WTC11 (cell line): Measurements from ENCODE around the gene TMEM250. TPM values are rescaled to one million over a fixed set of nuclear protein-coding genes. Genes with fewer than 3 reads are reported as not detected.

Experiments
- ATAC-seq: fragments of 200-7000 bp; cut with Tn5 transposase; 2 replicates; pipeline ENCODE4 v1.10.0; 2021; ENCODE audit warnings: mild to moderate bottlenecking, moderate library complexity
- CTCF ChIA-PET: fragments of 300-600 bp; sonication (Branson Sonifier 250); formaldehyde crosslinking; loops from one replicate; lab custom pipeline; 2021; ENCODE audit warnings: antibody characterized with exemption; lab: Charles Lee
- POLR2A ChIA-PET: fragments of 350-600 bp; sonication (Branson Sonifier 250); formaldehyde crosslinking; loops from one replicate; lab custom pipeline; 2021; ENCODE audit warnings: antibody characterized with exemption; lab: Charles Lee
- DNase-seq: peaks from one replicate; pipeline ENCODE4 v3.0.0; 2021; ENCODE audit warnings: low spot score
- H3K27ac Mint-ChIP-seq: 2 replicates; pipeline ENCODE4 v1.8.0; 2021; ENCODE audit warnings: mixed read lengths
- H3K27me3 Mint-ChIP-seq: 2 replicates; pipeline ENCODE4 v1.8.0; 2021; ENCODE audit warnings: low read depth, mild to moderate bottlenecking, moderate library complexity, mixed read lengths
- H3K36me3 Mint-ChIP-seq: 2 replicates; pipeline ENCODE4 v1.8.0; 2021; ENCODE audit warnings: mixed read lengths
- H3K4me1 Mint-ChIP-seq: 2 replicates; pipeline ENCODE4 v1.8.0; 2022; ENCODE audit warnings: mixed read lengths
- H3K4me3 Mint-ChIP-seq: 2 replicates; pipeline ENCODE4 v1.8.0; 2021; ENCODE audit warnings: mild to moderate bottlenecking, moderate library complexity, mixed read lengths
- H3K9me3 Mint-ChIP-seq: 2 replicates; pipeline ENCODE4 v1.8.0; 2021; ENCODE audit warnings: mixed read lengths
- FOXP1 ChIP-seq: sonication (generic); formaldehyde crosslinking; IDR thresholded peaks from 2 replicates; pipeline ENCODE4 v1.8.0; 2022; ENCODE audit warnings: missing genetic modification reagents, mild to moderate bottlenecking, moderate library complexity, borderline replicate concordance
- GRHL2 ChIP-seq: fragments of 250-450 bp; sonication (Bioruptor Pico); IDR thresholded peaks from 2 replicates; pipeline ENCODE4 v1.8.0; 2022; ENCODE audit warnings: mild to moderate bottlenecking, moderate library complexity; ENCODE audit not compliant: insufficient replicate concordance, severe bottlenecking
- NFATC4 ChIP-seq: fragments of 250-450 bp; sonication (Bioruptor Pico); IDR thresholded peaks from 2 replicates; pipeline ENCODE4 v1.9.0; 2021; ENCODE audit warnings: mild to moderate bottlenecking
- NFE2L1 ChIP-seq: sonication (generic); formaldehyde crosslinking; IDR thresholded peaks from 2 replicates; pipeline ENCODE4 v1.8.1; 2023; ENCODE audit warnings: missing genetic modification reagents
- OVOL2 ChIP-seq: fragments of 250-450 bp; sonication (Bioruptor Pico); IDR thresholded peaks from 2 replicates; pipeline ENCODE4 v1.9.0; 2021; ENCODE audit warnings: mild to moderate bottlenecking, borderline replicate concordance
- SP1 ChIP-seq: sonication (generic); formaldehyde crosslinking; conservative IDR thresholded peaks from 2 replicates; pipeline ENCODE4 v1.8.1; 2022; ENCODE audit warnings: missing genetic modification reagents
- total RNA-seq: library from RNA; stranded (reverse); gene quantifications from 3 replicates; pipeline ENCODE4 v1.2.3, GENCODE V29; 2021
- TF ChIP-seq, protein P1 (sequence below): sonication (generic); formaldehyde crosslinking; IDR thresholded peaks from 2 replicates; pipeline ENCODE4 v1.8.1; 2022; ENCODE audit warnings: mild to moderate bottlenecking, moderate library complexity, missing genetic modification reagents
- TF ChIP-seq, protein P2 (sequence below): fragments of 250-450 bp; sonication (Bioruptor Pico); IDR thresholded peaks from 2 replicates; pipeline ENCODE4 v1.9.0; 2021; ENCODE audit warnings: mild to moderate bottlenecking
- TF ChIP-seq, protein P3 (sequence below): fragments of 250-450 bp; sonication (Bioruptor Pico); IDR thresholded peaks from 2 replicates; pipeline ENCODE4 v1.9.0; 2021; ENCODE audit warnings: mild to moderate bottlenecking, borderline replicate concordance
- TF ChIP-seq, protein P4 (sequence below): sonication (generic); formaldehyde crosslinking; IDR thresholded peaks from 2 replicates; pipeline ENCODE4 v1.8.1; 2023; ENCODE audit warnings: mild to moderate bottlenecking, moderate library complexity, missing genetic modification reagents
- TF ChIP-seq, protein P5 (sequence below): sonication (generic); formaldehyde crosslinking; IDR thresholded peaks from 2 replicates; pipeline ENCODE4 v1.8.1; 2023; ENCODE audit warnings: mild to moderate bottlenecking, missing genetic modification reagents, moderate library complexity
- TF ChIP-seq, protein P6 (sequence below): sonication (generic); formaldehyde crosslinking; IDR thresholded peaks from 2 replicates; pipeline ENCODE4 v1.8.1; 2022; ENCODE audit warnings: low read depth, missing genetic modification reagents, borderline replicate concordance
- TF ChIP-seq, protein P7 (sequence below): sonication (generic); formaldehyde crosslinking; conservative IDR thresholded peaks from 2 replicates; pipeline ENCODE4 v1.8.1; 2022; ENCODE audit warnings: mild to moderate bottlenecking, missing genetic modification reagents

Gene TMEM250
- total RNA-seq, 1 experiment from 2014 or later, result 39.4 TPM

DNA sequence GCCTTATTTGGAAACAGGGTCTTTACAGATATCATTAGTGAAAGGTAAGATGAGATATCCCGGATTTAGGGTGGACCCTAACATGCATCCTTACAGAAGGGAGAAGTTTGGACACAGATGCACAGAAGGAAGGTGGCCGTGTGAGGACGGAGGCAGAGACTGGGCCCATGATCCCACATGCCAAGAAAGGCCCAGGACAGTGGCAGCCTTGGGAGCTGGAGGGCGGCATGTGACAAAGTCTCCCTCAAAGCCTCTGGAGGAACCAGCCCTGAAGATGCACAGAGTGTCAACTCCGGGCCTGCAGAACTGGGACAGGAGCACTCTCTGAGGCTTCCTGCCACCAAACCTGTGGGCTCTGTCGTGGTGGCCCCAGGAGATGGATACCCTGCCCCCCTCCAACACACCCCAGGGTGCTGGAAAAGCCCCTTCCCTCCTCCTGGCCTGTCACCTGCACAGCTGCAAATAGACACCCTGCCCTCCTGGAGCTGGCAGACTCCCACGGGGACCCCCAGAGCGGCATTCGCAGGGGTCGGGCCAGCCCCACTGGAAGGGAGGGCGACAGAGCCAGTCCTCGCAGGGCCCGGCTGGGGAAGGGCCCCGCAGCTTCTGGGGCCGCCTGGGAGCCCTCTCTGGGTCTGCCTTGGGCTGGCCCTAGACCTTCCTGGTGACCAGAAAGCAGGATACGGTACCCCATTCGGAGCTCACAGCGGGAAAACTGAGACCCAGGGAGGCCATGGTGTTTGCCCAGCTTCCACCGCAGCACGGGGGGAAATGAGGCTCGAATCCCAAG is 31.5 kb downstream of the TMEM250 start:
- CTCF ChIA-PET, result interaction anchor here (0.6 to 1.7 kb wide), 5 partner anchors 9 to 147 kb away, joined by 3 to 6 read pairs (median 3); no protein-coding TSS in a partner anchor
- peak overlapping the region; percentile 60 for H3K27ac Mint-ChIP-seq
- DNase-seq (no peak), ATAC-seq (no peak)
- peaks cover 19% of the 10 kb centered on the region for H3K4me1 Mint-ChIP-seq
- no peaks in the 10 kb centered on the region for H3K36me3 Mint-ChIP-seq
- H3K27me3 Mint-ChIP-seq, result no peaks in the 10 kb centered on the region
- POLR2A ChIA-PET, result no interaction called here
- TF ChIP-seq, protein P1, sequence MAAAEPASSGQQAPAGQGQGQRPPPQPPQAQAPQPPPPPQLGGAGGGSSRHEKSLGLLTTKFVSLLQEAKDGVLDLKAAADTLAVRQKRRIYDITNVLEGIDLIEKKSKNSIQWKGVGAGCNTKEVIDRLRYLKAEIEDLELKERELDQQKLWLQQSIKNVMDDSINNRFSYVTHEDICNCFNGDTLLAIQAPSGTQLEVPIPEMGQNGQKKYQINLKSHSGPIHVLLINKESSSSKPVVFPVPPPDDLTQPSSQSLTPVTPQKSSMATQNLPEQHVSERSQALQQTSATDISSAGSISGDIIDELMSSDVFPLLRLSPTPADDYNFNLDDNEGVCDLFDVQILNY (CRISPR knock-in tag), result no peak
- TF ChIP-seq FOXP1 (CRISPR knock-in tag) (no peak), NFE2L1 (CRISPR knock-in tag) (no peak), GRHL2 (CRISPR knock-in tag) (no peak), NFATC4 (CRISPR knock-in tag) (no peak), OVOL2 (CRISPR knock-in tag) (no peak), SP1 (no peak)
- TF ChIP-seq, protein P2, sequence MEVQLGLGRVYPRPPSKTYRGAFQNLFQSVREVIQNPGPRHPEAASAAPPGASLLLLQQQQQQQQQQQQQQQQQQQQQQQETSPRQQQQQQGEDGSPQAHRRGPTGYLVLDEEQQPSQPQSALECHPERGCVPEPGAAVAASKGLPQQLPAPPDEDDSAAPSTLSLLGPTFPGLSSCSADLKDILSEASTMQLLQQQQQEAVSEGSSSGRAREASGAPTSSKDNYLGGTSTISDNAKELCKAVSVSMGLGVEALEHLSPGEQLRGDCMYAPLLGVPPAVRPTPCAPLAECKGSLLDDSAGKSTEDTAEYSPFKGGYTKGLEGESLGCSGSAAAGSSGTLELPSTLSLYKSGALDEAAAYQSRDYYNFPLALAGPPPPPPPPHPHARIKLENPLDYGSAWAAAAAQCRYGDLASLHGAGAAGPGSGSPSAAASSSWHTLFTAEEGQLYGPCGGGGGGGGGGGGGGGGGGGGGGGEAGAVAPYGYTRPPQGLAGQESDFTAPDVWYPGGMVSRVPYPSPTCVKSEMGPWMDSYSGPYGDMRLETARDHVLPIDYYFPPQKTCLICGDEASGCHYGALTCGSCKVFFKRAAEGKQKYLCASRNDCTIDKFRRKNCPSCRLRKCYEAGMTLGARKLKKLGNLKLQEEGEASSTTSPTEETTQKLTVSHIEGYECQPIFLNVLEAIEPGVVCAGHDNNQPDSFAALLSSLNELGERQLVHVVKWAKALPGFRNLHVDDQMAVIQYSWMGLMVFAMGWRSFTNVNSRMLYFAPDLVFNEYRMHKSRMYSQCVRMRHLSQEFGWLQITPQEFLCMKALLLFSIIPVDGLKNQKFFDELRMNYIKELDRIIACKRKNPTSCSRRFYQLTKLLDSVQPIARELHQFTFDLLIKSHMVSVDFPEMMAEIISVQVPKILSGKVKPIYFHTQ, result no peak
- TF ChIP-seq, protein P3, sequence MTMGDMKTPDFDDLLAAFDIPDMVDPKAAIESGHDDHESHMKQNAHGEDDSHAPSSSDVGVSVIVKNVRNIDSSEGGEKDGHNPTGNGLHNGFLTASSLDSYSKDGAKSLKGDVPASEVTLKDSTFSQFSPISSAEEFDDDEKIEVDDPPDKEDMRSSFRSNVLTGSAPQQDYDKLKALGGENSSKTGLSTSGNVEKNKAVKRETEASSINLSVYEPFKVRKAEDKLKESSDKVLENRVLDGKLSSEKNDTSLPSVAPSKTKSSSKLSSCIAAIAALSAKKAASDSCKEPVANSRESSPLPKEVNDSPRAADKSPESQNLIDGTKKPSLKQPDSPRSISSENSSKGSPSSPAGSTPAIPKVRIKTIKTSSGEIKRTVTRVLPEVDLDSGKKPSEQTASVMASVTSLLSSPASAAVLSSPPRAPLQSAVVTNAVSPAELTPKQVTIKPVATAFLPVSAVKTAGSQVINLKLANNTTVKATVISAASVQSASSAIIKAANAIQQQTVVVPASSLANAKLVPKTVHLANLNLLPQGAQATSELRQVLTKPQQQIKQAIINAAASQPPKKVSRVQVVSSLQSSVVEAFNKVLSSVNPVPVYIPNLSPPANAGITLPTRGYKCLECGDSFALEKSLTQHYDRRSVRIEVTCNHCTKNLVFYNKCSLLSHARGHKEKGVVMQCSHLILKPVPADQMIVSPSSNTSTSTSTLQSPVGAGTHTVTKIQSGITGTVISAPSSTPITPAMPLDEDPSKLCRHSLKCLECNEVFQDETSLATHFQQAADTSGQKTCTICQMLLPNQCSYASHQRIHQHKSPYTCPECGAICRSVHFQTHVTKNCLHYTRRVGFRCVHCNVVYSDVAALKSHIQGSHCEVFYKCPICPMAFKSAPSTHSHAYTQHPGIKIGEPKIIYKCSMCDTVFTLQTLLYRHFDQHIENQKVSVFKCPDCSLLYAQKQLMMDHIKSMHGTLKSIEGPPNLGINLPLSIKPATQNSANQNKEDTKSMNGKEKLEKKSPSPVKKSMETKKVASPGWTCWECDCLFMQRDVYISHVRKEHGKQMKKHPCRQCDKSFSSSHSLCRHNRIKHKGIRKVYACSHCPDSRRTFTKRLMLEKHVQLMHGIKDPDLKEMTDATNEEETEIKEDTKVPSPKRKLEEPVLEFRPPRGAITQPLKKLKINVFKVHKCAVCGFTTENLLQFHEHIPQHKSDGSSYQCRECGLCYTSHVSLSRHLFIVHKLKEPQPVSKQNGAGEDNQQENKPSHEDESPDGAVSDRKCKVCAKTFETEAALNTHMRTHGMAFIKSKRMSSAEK (CRISPR knock-in tag), result no peak
- TF ChIP-seq, protein P4, sequence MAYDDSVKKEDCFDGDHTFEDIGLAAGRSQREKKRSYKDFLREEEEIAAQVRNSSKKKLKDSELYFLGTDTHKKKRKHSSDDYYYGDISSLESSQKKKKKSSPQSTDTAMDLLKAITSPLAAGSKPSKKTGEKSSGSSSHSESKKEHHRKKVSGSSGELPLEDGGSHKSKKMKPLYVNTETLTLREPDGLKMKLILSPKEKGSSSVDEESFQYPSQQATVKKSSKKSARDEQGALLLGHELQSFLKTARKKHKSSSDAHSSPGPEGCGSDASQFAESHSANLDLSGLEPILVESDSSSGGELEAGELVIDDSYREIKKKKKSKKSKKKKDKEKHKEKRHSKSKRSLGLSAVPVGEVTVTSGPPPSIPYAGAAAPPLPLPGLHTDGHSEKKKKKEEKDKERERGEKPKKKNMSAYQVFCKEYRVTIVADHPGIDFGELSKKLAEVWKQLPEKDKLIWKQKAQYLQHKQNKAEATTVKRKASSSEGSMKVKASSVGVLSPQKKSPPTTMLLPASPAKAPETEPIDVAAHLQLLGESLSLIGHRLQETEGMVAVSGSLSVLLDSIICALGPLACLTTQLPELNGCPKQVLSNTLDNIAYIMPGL (CRISPR knock-in tag), result no peak
- TF ChIP-seq, protein P5, sequence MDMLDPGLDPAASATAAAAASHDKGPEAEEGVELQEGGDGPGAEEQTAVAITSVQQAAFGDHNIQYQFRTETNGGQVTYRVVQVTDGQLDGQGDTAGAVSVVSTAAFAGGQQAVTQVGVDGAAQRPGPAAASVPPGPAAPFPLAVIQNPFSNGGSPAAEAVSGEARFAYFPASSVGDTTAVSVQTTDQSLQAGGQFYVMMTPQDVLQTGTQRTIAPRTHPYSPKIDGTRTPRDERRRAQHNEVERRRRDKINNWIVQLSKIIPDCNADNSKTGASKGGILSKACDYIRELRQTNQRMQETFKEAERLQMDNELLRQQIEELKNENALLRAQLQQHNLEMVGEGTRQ (CRISPR knock-in tag), result no peak
- TF ChIP-seq, protein P6, sequence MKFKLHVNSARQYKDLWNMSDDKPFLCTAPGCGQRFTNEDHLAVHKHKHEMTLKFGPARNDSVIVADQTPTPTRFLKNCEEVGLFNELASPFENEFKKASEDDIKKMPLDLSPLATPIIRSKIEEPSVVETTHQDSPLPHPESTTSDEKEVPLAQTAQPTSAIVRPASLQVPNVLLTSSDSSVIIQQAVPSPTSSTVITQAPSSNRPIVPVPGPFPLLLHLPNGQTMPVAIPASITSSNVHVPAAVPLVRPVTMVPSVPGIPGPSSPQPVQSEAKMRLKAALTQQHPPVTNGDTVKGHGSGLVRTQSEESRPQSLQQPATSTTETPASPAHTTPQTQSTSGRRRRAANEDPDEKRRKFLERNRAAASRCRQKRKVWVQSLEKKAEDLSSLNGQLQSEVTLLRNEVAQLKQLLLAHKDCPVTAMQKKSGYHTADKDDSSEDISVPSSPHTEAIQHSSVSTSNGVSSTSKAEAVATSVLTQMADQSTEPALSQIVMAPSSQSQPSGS (CRISPR knock-in tag), result no peak
- TF ChIP-seq, protein P7, sequence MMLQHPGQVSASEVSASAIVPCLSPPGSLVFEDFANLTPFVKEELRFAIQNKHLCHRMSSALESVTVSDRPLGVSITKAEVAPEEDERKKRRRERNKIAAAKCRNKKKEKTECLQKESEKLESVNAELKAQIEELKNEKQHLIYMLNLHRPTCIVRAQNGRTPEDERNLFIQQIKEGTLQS (CRISPR knock-in tag), result no peak
- H3K4me3 Mint-ChIP-seq, result no peak overlapping the region
- H3K9me3 Mint-ChIP-seq, result no peaks in the 10 kb centered on the region
